GM10266 (cell line): ENCODE results near the gene DNAJA2.

Experiments used
- DNase-seq: peaks from one replicate; pipeline ENCODE4 v3.0.0; 2012; ENCODE audit errors: extremely low spot score
- TF ChIP-seq, protein P1 (sequence below): IDR thresholded peaks from 2 replicates; pipeline ENCODE4 v1.5.1; 2012; ENCODE audit warnings: mild to moderate bottlenecking, low read depth; ENCODE audit not compliant: control insufficient read depth, insufficient read depth; ENCODE audit errors: missing control alignments

DNAJA2 gene

GRCh38 chr16:46996391-46996790 lies 22.9 kb upstream of the DNAJA2 start:
- TF ChIP-seq, protein P1, sequence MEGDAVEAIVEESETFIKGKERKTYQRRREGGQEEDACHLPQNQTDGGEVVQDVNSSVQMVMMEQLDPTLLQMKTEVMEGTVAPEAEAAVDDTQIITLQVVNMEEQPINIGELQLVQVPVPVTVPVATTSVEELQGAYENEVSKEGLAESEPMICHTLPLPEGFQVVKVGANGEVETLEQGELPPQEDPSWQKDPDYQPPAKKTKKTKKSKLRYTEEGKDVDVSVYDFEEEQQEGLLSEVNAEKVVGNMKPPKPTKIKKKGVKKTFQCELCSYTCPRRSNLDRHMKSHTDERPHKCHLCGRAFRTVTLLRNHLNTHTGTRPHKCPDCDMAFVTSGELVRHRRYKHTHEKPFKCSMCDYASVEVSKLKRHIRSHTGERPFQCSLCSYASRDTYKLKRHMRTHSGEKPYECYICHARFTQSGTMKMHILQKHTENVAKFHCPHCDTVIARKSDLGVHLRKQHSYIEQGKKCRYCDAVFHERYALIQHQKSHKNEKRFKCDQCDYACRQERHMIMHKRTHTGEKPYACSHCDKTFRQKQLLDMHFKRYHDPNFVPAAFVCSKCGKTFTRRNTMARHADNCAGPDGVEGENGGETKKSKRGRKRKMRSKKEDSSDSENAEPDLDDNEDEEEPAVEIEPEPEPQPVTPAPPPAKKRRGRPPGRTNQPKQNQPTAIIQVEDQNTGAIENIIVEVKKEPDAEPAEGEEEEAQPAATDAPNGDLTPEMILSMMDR: no peak
- DNase-seq: peak; percentile 84

GRCh38 chr16:46991729-46992704 lies 18.5 kb upstream of the DNAJA2 start:
- no peak for DNase-seq

DNA sequence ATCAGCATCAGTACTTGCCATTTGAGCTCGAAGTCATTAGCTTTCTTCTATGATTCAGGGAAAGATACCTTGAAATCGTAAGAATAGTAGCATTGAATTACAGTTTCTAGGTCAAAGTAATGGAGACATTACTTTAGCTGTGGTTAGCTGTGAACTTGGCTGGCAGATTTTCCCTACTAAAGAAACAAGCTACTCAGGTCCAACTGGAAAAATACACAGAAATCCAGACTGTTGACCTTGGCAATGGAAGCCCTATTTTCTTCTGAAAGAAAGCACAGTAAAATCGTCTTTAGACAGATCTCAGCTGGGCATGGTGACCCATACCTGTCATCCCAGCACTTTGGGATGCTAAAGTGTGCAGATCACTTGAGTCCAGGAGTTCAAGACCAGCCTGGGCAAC lies 13.4 kb upstream of the DNAJA2 start:
- TF ChIP-seq, protein P1: no peak
- DNase-seq: no peak

More at GRCh38 chr16:46991729-46992704, 18.5 kb upstream of the DNAJA2 start:
- TF ChIP-seq, protein P1: no peak

DNA sequence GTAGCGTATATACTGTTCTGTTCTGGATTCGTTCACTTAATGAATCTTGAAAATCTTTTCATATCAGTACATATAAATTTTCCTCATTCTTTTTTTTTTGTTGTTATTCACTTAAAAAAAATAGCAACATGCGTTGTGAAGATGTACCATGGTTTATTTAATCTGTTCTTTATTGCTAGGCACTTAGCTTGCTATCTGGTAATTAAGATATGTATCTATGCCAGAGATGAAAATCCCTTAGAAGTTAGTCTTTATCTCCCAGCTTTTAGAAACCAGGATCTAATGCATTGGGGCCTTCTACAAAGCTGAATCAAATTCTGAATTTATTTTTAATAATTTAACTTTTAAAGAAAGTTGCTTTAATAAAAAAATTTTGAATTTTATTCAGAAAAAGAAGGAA lies 13.0 kb upstream of the DNAJA2 start:
- DNase-seq: no peak

GRCh38 chr16:46982335-46982734 lies 8.9 kb upstream of the DNAJA2 start:
- TF ChIP-seq, protein P1: no peak
- DNase-seq: peak; percentile 51

More for the DNA sequence above, 13.0 kb upstream of the DNAJA2 start:
- TF ChIP-seq, protein P1: no peak

- no peak for DNase-seq
- TF ChIP-seq, protein P1: no peak
Observed at GRCh38 chr16:46980926-46981325, 7.5 kb upstream of the DNAJA2 start.

GRCh38 chr16:46976550-46976949 lies 3.1 kb upstream of the DNAJA2 start:
- TF ChIP-seq, protein P1: no peak
- DNase-seq: no peak
